Thyroid gland (tissue), 4 donors: ENCODE measurements around the gene COL13A1. TPM values are rescaled to one million over a fixed set of nuclear protein-coding genes. Genes with fewer than 3 reads are reported as not detected.
A peak's percentile ranks its signal among the peaks of the same experiment; 100 is the strongest.

ENCODE experiments used
- DNase-seq, 2 donors: peaks; one replicate each; pipeline ENCODE4 v3.0.0-alpha.2; 2019
- H3K27ac ChIP-seq, 3 donors: fragments of 200-600 bp; sonication (generic); 1 replicate in 2 of 3; 2 replicates in 1 of 3; pipeline ENCODE4 v1.5.1; 2016 to 2019; ENCODE audit warnings: mild to moderate bottlenecking in 1 of 3, moderate library complexity in 1 of 3
- H3K27me3 ChIP-seq: fragments of 200-600 bp; sonication (generic); one replicate; pipeline ENCODE4 v1.5.1; 2019
- H3K36me3 ChIP-seq, 2 donors: fragments of 200-600 bp; sonication (generic); one replicate each; pipeline ENCODE4 v1.5.1; 2016 to 2019
- H3K4me1 ChIP-seq, 2 donors: fragments of 200-600 bp; sonication (generic); one replicate each; pipeline ENCODE4 v1.5.1; 2017 to 2019
- H3K4me3 ChIP-seq, 3 donors: fragments of 200-600 bp; sonication (generic); replicated peaks in 1 of 3; 1 replicate in 2 of 3; 2 replicates in 1 of 3; pipeline ENCODE4 v1.5.1; 2016; ENCODE audit warnings: mild to moderate bottlenecking in 1 of 3
- H3K9me3 ChIP-seq: fragments of 200-600 bp; sonication (generic); one replicate; pipeline ENCODE4 v1.5.1; 2017
- CTCF ChIP-seq, 6 experiments: fragments of 200-600 bp in 3 of 6; fragments of 450-650 bp in 3 of 6; sonication (generic) in 3 of 6; IDR thresholded peaks; one replicate each; pipeline ENCODE4 v1.5.1; 2016 to 2019; ENCODE audit warnings: antibody characterized with exemption in 6 of 6, mild to moderate bottlenecking in 2 of 6, inconsistent platforms in 1 of 6, moderate library complexity in 1 of 6
- POLR2A ChIP-seq, 2 donors: fragments of 450-650 bp; IDR thresholded peaks; one replicate each; pipeline ENCODE4 v1.6.1; 2017; ENCODE audit warnings: antibody characterized with exemption in 2 of 2, mild to moderate bottlenecking in 2 of 2, moderate library complexity in 1 of 2
- WGBS, 2 donors: methylation state at CpG; one replicate each; pipeline ENCODE4 v1.1.5; 2017; 5-methylcytosine and 5-hydroxymethylcytosine counted together
- intact Hi-C: fragments of 100-400 bp; cut with DNase I; formaldehyde crosslinking; loops from one replicate; pipeline ENCODE4 v1.15.1; 2023
- total RNA-seq, 4 donors: library from RNA; depleted of rRNA; stranded (reverse); fragments of >200 nt; gene quantifications; one replicate each; pipeline ENCODE4 v1.2.3, GENCODE V29; 2016

Gene COL13A1
- total RNA-seq, 4 donors from 2014 or later: 0.22 to 2.4 (median 0.41) TPM

GRCh38 chr10:69813632-69814031 lies 11.9 kb downstream of the COL13A1 start:
- H3K4me1 ChIP-seq: no peaks in the 10 kb centered on the region
- WGBS, 2 donors: 77 to 89% methylated on average over 4 of the region's 4 CpGs
- intact Hi-C loops: no loop called here
- H3K4me3 ChIP-seq: no peak overlapping the region
- TF ChIP-seq POLR2A (IDR thresholded peaks at IDR 0.05) (no peak), CTCF (IDR thresholded peaks at IDR 0.05) (no peak)
- no peaks in the 10 kb centered on the region for H3K27me3 ChIP-seq
- no peak overlapping the region for H3K27ac ChIP-seq
- no peaks in the 10 kb centered on the region for H3K36me3 ChIP-seq
- DNase-seq: no peak
- no peaks in the 10 kb centered on the region for H3K9me3 ChIP-seq

GRCh38 chr10:69814251-69814650 lies 12.5 kb downstream of the COL13A1 start:
- peak; percentile 53 to 59 for DNase-seq

GRCh38 chr10:69815104-69815503 lies 13.4 kb downstream of the COL13A1 start:
- intact Hi-C loops: no loop called here
- 75 to 79% methylated on average over 6 of the region's 6 CpGs for WGBS, 2 donors
- Histone ChIP-seq H3K27me3 (no peaks in the 10 kb centered on the region), H3K27ac (no peak overlapping the region), H3K4me3 (no peak overlapping the region), H3K4me1 (no peaks in the 10 kb centered on the region), H3K36me3 (no peaks in the 10 kb centered on the region), H3K9me3 (no peaks in the 10 kb centered on the region)
- no peak for DNase-seq
- no peak for TF ChIP-seq POLR2A (IDR thresholded peaks at IDR 0.05)
- no peak for TF ChIP-seq CTCF (IDR thresholded peaks at IDR 0.05)

More at GRCh38 chr10:69814251-69814650, 12.5 kb downstream of the COL13A1 start:
- Histone ChIP-seq H3K27me3 (no peaks in the 10 kb centered on the region), H3K4me1 (no peaks in the 10 kb centered on the region), H3K9me3 (no peaks in the 10 kb centered on the region), H3K36me3 (no peaks in the 10 kb centered on the region), H3K4me3 (no peak overlapping the region), H3K27ac (no peak overlapping the region)
- TF ChIP-seq CTCF (IDR thresholded peaks at IDR 0.05) (no peak), POLR2A (IDR thresholded peaks at IDR 0.05) (no peak)
- WGBS, 2 donors: 75 to 89% methylated on average over 2 of the region's 2 CpGs
- intact Hi-C loops: no loop called here

- no peak overlapping the region for H3K4me3 ChIP-seq
- no peaks in the 10 kb centered on the region for H3K9me3 ChIP-seq
- no peaks in the 10 kb centered on the region for H3K27me3 ChIP-seq
- DNase-seq: no peak
- H3K27ac ChIP-seq: no peak overlapping the region
- no peak for TF ChIP-seq POLR2A (IDR thresholded peaks at IDR 0.05)
- no peak for TF ChIP-seq CTCF (IDR thresholded peaks at IDR 0.05)
- H3K4me1 ChIP-seq: no peaks in the 10 kb centered on the region
- intact Hi-C loops: no loop called here
- WGBS, 2 donors: 76 to 82% methylated on average over 5 of the region's 5 CpGs
- no peaks in the 10 kb centered on the region for H3K36me3 ChIP-seq
Measured at GRCh38 chr10:69816521-69816920, 14.8 kb downstream of the COL13A1 start.

GRCh38 chr10:69817078-69817581 lies 15.4 kb downstream of the COL13A1 start:
- no peak overlapping the region for H3K4me3 ChIP-seq
- H3K9me3 ChIP-seq: no peaks in the 10 kb centered on the region
- H3K4me1 ChIP-seq: no peaks in the 10 kb centered on the region
- WGBS, 2 donors: 62 to 71% methylated on average over 11 of the region's 11 CpGs
- H3K36me3 ChIP-seq: no peaks in the 10 kb centered on the region
- no peaks in the 10 kb centered on the region for H3K27me3 ChIP-seq
- H3K27ac ChIP-seq: no peak overlapping the region
- intact Hi-C loops: no loop called here
- TF ChIP-seq CTCF (IDR thresholded peaks at IDR 0.05) (no peak), POLR2A (IDR thresholded peaks at IDR 0.05) (no peak)
- no peak for DNase-seq
